ENCODE data around the gene TMEM86B. TPM values are rescaled to one million over a fixed set of nuclear protein-coding genes. Genes with fewer than 3 reads are reported as not detected.
A peak's percentile ranks its signal among the peaks of the same experiment; 100 is the strongest.
"Not testable (repeated sequence)": the region's sequence is repeated elsewhere in the genome, so short reads cannot be mapped to it uniquely, and the experiment has no call there.

Gene TMEM86B
- total RNA-seq, 1 experiment from 2014 or later, result 9.5 TPM

GRCh38 chr19:55224679-55225414 is 3.7 kb downstream of the TMEM86B start:
- not testable (repeated sequence) for H4K20me1 ChIP-seq (ENCODE audit: insufficient read depth, low read depth, low read length); DNase-seq; H3K27ac ChIP-seq (ENCODE audit: low read length); H3K9ac ChIP-seq (ENCODE audit: low read length); H2AFZ ChIP-seq (ENCODE audit: low read length); H3K4me3 ChIP-seq (ENCODE audit: low read length); H3K4me2 ChIP-seq (ENCODE audit: low read depth, low read length, poor library complexity, severe bottlenecking); H3K9me2 ChIP-seq (replicated peaks; ENCODE audit: insufficient read depth, low read length); H3K79me2 ChIP-seq (ENCODE audit: low read length); H3K4me1 ChIP-seq (ENCODE audit: low read length); H3K27me3 ChIP-seq (ENCODE audit: low read length); H3K9me3 ChIP-seq (ENCODE audit: low read length)
- peaks cover 84% of the 10 kb centered on the region for H3K36me3 ChIP-seq (ENCODE audit: insufficient read depth, low read length)

- Histone ChIP-seq H3K79me2 (ENCODE audit: low read length) (no peaks in the 10 kb centered on the region), H3K9ac (ENCODE audit: low read length) (no peak overlapping the region), H3K4me1 (ENCODE audit: low read length) (no peaks in the 10 kb centered on the region), H3K27me3 (ENCODE audit: low read length) (no peaks in the 10 kb centered on the region), H2AFZ (ENCODE audit: low read length) (no peak overlapping the region), H3K27ac (ENCODE audit: low read length) (no peak overlapping the region), H3K36me3 (ENCODE audit: insufficient read depth, low read length) (peaks cover 79% of the 10 kb centered on the region), H3K9me3 (ENCODE audit: low read length) (no peaks in the 10 kb centered on the region; the same call in 1 of the 2 replicates), H4K20me1 (ENCODE audit: insufficient read depth, low read depth, low read length) (peaks cover 9% of the 10 kb centered on the region; the same call in 1 of the 2 replicates), H3K9me2 (replicated peaks; ENCODE audit: insufficient read depth, low read length) (no peaks in the 10 kb centered on the region), H3K4me2 (ENCODE audit: low read depth, low read length, poor library complexity, severe bottlenecking) (no peak overlapping the region), H3K4me3 (ENCODE audit: low read length) (no peak overlapping the region)
- DNase-seq, result no peak
Measured at GRCh38 chr19:55224038-55224665, 4.4 kb downstream of the TMEM86B start.

- Histone ChIP-seq H4K20me1 (ENCODE audit: insufficient read depth, low read depth, low read length) (peaks cover 9% of the 10 kb centered on the region; the same call in 1 of the 2 replicates), H3K9me2 (replicated peaks; ENCODE audit: insufficient read depth, low read length) (no peaks in the 10 kb centered on the region), H2AFZ (ENCODE audit: low read length) (no peak overlapping the region), H3K9ac (ENCODE audit: low read length) (no peak overlapping the region), H3K4me2 (ENCODE audit: low read depth, low read length, poor library complexity, severe bottlenecking) (no peak overlapping the region), H3K4me3 (ENCODE audit: low read length) (no peak overlapping the region), H3K36me3 (ENCODE audit: insufficient read depth, low read length) (peaks cover 74% of the 10 kb centered on the region), H3K79me2 (ENCODE audit: low read length) (no peaks in the 10 kb centered on the region), H3K27me3 (ENCODE audit: low read length) (no peaks in the 10 kb centered on the region), H3K9me3 (ENCODE audit: low read length) (no peaks in the 10 kb centered on the region; the same call in 1 of the 2 replicates), H3K27ac (ENCODE audit: low read length) (no peak overlapping the region), H3K4me1 (ENCODE audit: low read length) (no peaks in the 10 kb centered on the region)
- DNase-seq, result no peak
Measured at GRCh38 chr19:55223291-55224037, 5.1 kb downstream of the TMEM86B start.

GRCh38 chr19:55220525-55220924 is 8.0 kb downstream of the TMEM86B start:
- DNase-seq, result no peak
- Histone ChIP-seq H3K36me3 (ENCODE audit: insufficient read depth, low read length) (peaks cover 48% of the 10 kb centered on the region), H3K9ac (ENCODE audit: low read length) (no peak overlapping the region), H2AFZ (ENCODE audit: low read length) (no peak overlapping the region), H3K4me2 (ENCODE audit: low read depth, low read length, poor library complexity, severe bottlenecking) (no peak overlapping the region), H3K27me3 (ENCODE audit: low read length) (no peaks in the 10 kb centered on the region), H3K27ac (ENCODE audit: low read length) (no peak overlapping the region), H4K20me1 (ENCODE audit: insufficient read depth, low read depth, low read length) (0 out of 2 replicates have a peak, but pooled peaks cover 9% of the 10 kb centered on the region), H3K9me2 (replicated peaks; ENCODE audit: insufficient read depth, low read length) (no peaks in the 10 kb centered on the region), H3K4me1 (ENCODE audit: low read length) (no peaks in the 10 kb centered on the region), H3K4me3 (ENCODE audit: low read length) (no peak overlapping the region), H3K79me2 (ENCODE audit: low read length) (no peaks in the 10 kb centered on the region), H3K9me3 (ENCODE audit: low read length) (no peaks in the 10 kb centered on the region; the same call in 1 of the 2 replicates)

- Histone ChIP-seq H3K4me1 (ENCODE audit: low read length) (no peaks in the 10 kb centered on the region), H3K27ac (ENCODE audit: low read length) (no peak overlapping the region), H3K4me2 (ENCODE audit: low read depth, low read length, poor library complexity, severe bottlenecking) (no peak overlapping the region), H3K9ac (ENCODE audit: low read length) (no peak overlapping the region), H3K9me2 (replicated peaks; ENCODE audit: insufficient read depth, low read length) (no peaks in the 10 kb centered on the region), H3K9me3 (ENCODE audit: low read length) (no peaks in the 10 kb centered on the region; the same call in 1 of the 2 replicates), H3K27me3 (ENCODE audit: low read length) (no peaks in the 10 kb centered on the region), H3K36me3 (ENCODE audit: insufficient read depth, low read length) (peaks cover 18% of the 10 kb centered on the region), H4K20me1 (ENCODE audit: insufficient read depth, low read depth, low read length) (0 out of 2 replicates have a peak, but pooled peaks cover 9% of the 10 kb centered on the region), H3K4me3 (ENCODE audit: low read length) (no peak overlapping the region), H3K79me2 (ENCODE audit: low read length) (no peaks in the 10 kb centered on the region), H2AFZ (ENCODE audit: low read length) (no peak overlapping the region)
- DNase-seq, result peak; percentile 65
Measured at GRCh38 chr19:55216461-55217198, 11.9 kb downstream of the TMEM86B start.

GRCh38 chr19:55213547-55213946 is 15.0 kb downstream of the TMEM86B start:
- Histone ChIP-seq H3K79me2 (ENCODE audit: low read length) (no peaks in the 10 kb centered on the region), H4K20me1 (ENCODE audit: insufficient read depth, low read depth, low read length) (no peaks in the 10 kb centered on the region), H3K36me3 (ENCODE audit: insufficient read depth, low read length) (no peaks in the 10 kb centered on the region), H3K4me3 (ENCODE audit: low read length) (no peak overlapping the region), H3K27ac (ENCODE audit: low read length) (no peak overlapping the region), H3K9me2 (replicated peaks; ENCODE audit: insufficient read depth, low read length) (no peaks in the 10 kb centered on the region), H3K9ac (ENCODE audit: low read length) (no peak overlapping the region), H3K4me1 (ENCODE audit: low read length) (peaks cover 12% of the 10 kb centered on the region), H2AFZ (ENCODE audit: low read length) (no peak overlapping the region), H3K4me2 (ENCODE audit: low read depth, low read length, poor library complexity, severe bottlenecking) (no peak overlapping the region), H3K9me3 (ENCODE audit: low read length) (no peaks in the 10 kb centered on the region; the same call in 1 of the 2 replicates), H3K27me3 (ENCODE audit: low read length) (no peaks in the 10 kb centered on the region)
- DNase-seq, result peak; percentile 45

GRCh38 chr19:55212447-55212846 is 16.1 kb downstream of the TMEM86B start:
- H3K9me3 ChIP-seq (ENCODE audit: low read length), result no peaks in the 10 kb centered on the region
- H3K4me3 ChIP-seq (ENCODE audit: low read length), result no peak overlapping the region
- H3K4me2 ChIP-seq (ENCODE audit: low read depth, low read length, poor library complexity, severe bottlenecking), result no peak overlapping the region
- H3K36me3 ChIP-seq (ENCODE audit: insufficient read depth, low read length), result no peaks in the 10 kb centered on the region
- H4K20me1 ChIP-seq (ENCODE audit: insufficient read depth, low read depth, low read length), result no peaks in the 10 kb centered on the region
- no peak overlapping the region for H2AFZ ChIP-seq (ENCODE audit: low read length)
- DNase-seq, result peak; percentile 97
- H3K4me1 ChIP-seq (ENCODE audit: low read length), result peaks cover 12% of the 10 kb centered on the region
- H3K9ac ChIP-seq (ENCODE audit: low read length), result no peak overlapping the region
- H3K9me2 ChIP-seq (replicated peaks; ENCODE audit: insufficient read depth, low read length), result no peaks in the 10 kb centered on the region
- no peaks in the 10 kb centered on the region for H3K79me2 ChIP-seq (ENCODE audit: low read length)
- H3K27ac ChIP-seq (ENCODE audit: low read length), result no peak overlapping the region
- no peaks in the 10 kb centered on the region for H3K27me3 ChIP-seq (ENCODE audit: low read length)

Measured in Karpas-422 (cell line).